Activated T-helper 17 cell treated with anti-CD3 and anti-CD28 coated beads, Interleukin-2, amount 50 U/mL, for 72 hours (primary cell): Measurements from ENCODE around the gene CLIC5. TPM values are rescaled to one million over a fixed set of nuclear protein-coding genes. Genes with fewer than 3 reads are reported as not detected.

Source experiments
- ATAC-seq: fragments of 150-1000 bp; cut with Tn5 transposase; replicated peaks from 2 replicates; pipeline ENCODE4 v1.10.0; 2021; ENCODE audit warnings: mild to moderate bottlenecking, moderate library complexity
- H3K27ac Mint-ChIP-seq: one replicate; pipeline ENCODE4 v1.8.0; 2022; ENCODE audit warnings: mixed read lengths
- H3K27me3 Mint-ChIP-seq: one replicate; pipeline ENCODE4 v1.8.0; 2022; ENCODE audit warnings: mixed read lengths
- H3K36me3 Mint-ChIP-seq: one replicate; pipeline ENCODE4 v1.8.0; 2022; ENCODE audit warnings: low read depth, mild to moderate bottlenecking, mixed read lengths
- H3K4me1 Mint-ChIP-seq: one replicate; pipeline ENCODE4 v1.8.0; 2022; ENCODE audit warnings: mixed read lengths
- H3K4me3 Mint-ChIP-seq: one replicate; pipeline ENCODE4 v1.8.0; 2022; ENCODE audit warnings: mild to moderate bottlenecking, mixed read lengths
- H3K9me3 Mint-ChIP-seq: one replicate; pipeline ENCODE4 v1.8.0; 2022; ENCODE audit warnings: mixed read lengths
- total RNA-seq, 2 donors: library from RNA; stranded (reverse); gene quantifications; one replicate each; pipeline ENCODE4 v1.2.3, GENCODE V29; 2022

Gene CLIC5
- total RNA-seq, 2 donors from 2014 or later: 10.6 to 10.7 TPM

DNA sequence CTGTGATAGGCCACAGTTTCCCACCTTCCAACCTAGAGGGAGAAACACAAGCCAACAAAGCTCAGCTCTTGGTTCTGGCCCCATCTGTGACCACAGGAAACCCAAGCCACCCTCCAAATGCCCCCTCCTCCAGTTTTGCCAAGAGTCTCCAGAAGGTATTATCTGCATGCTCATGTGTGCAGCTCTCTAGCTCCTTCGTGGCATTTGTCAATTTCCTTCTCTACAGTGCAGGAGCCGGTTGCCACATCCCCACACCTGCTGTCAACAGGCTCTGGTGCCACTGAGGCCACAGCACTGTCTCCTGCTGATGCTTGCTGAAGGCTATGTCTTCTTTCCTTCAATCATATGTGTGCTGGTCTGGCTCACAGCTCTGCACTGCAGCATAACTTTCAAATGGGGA is 177.2 kb downstream of the CLIC5 start:
- no peak for ATAC-seq
- no peaks in the 10 kb centered on the region for H3K27me3 Mint-ChIP-seq
- H3K27ac Mint-ChIP-seq: peak overlapping the region; percentile 72
- peaks cover 36% of the 10 kb centered on the region for H3K4me1 Mint-ChIP-seq
- peak overlapping the region; percentile 1 for H3K4me3 Mint-ChIP-seq
- H3K9me3 Mint-ChIP-seq: no peaks in the 10 kb centered on the region
- no peaks in the 10 kb centered on the region for H3K36me3 Mint-ChIP-seq

DNA sequence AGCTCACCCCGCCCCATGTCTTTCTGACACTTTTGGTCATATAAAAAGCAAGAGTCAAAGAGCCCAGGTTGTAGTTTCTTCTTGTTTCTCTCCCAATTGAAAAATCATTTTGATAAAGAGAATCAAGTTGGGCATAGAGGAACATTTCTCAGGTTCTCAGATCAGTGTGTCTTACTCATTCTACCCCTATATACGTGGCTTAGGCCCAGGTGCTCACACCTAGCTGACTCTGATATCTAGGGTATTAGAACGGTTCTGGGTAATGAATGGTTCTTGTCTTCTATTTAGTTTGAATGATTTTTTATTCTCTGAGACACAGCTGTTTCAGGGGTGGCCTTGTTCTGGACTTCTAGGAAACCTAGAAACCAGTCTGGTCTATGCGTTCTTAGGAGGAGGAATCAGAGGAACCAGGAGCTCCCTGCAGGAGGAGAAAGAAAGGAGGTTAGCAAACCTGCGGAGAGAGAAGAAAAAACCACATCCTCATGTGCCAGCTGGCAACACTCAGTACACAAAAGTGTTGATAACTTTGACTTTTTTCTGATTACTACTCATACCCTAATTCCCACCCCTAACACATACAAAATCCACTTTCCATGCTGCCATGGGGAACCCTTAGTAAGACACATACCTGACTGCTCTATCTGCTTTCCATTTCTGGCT is 178.0 kb downstream of the CLIC5 start:
- ATAC-seq: peak; percentile 55

DNA sequence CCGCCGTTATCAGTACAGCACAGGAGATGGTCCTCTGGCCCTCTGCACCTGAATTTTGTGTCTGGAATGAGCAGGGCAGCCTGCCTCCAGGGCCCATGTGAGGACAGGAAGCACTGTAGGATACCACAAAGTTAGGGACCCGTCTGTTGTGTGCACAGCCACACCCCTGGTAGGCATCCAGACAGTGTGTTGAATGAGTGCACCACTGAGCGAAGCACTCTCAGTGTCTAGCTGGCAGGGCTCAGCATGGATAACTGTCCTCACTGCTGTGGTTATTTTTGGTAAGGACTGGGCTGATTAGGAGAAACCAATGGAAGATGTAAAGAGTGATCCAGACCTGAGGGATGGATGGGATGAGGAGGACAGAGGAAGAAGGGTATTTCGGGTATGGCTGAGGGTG is 178.7 kb downstream of the CLIC5 start:
- Mint-ChIP-seq H3K36me3 (no peaks in the 10 kb centered on the region), H3K9me3 (no peaks in the 10 kb centered on the region), H3K27me3 (no peaks in the 10 kb centered on the region), H3K4me1 (peaks cover 41% of the 10 kb centered on the region), H3K27ac (peak overlapping the region; percentile 6), H3K4me3 (peak overlapping the region; percentile 1)
- ATAC-seq: peak; percentile 22

More for the DNA sequence above, 178.0 kb downstream of the CLIC5 start:
- Mint-ChIP-seq H3K36me3 (no peaks in the 10 kb centered on the region), H3K27ac (peak overlapping the region; percentile 72), H3K27me3 (no peaks in the 10 kb centered on the region), H3K4me1 (peaks cover 36% of the 10 kb centered on the region), H3K4me3 (peak overlapping the region; percentile 1), H3K9me3 (no peaks in the 10 kb centered on the region)

DNA sequence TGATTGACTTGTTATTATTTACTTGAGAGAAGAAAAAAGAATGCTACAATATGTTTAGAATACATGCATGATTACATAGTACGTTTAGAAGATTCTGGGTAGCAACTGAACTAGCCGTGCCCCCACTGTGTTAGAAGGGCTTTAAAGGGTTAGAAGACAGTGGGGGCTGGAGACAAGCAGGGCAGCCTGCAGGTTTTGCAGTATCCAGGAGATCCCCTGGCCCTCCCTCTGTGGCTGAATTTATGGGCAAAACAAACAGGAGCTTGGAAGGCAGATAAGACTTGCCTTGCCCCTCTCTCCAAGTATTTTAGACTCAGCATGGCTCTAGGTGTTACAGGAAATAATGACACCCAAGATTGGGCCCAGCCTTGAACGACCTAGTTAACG is 179.2 kb downstream of the CLIC5 start:
- Mint-ChIP-seq H3K36me3 (no peaks in the 10 kb centered on the region), H3K4me1 (peaks cover 46% of the 10 kb centered on the region), H3K27ac (peak overlapping the region; percentile 84), H3K9me3 (no peaks in the 10 kb centered on the region), H3K4me3 (peak overlapping the region; percentile 61), H3K27me3 (no peaks in the 10 kb centered on the region)
- no peak for ATAC-seq

DNA sequence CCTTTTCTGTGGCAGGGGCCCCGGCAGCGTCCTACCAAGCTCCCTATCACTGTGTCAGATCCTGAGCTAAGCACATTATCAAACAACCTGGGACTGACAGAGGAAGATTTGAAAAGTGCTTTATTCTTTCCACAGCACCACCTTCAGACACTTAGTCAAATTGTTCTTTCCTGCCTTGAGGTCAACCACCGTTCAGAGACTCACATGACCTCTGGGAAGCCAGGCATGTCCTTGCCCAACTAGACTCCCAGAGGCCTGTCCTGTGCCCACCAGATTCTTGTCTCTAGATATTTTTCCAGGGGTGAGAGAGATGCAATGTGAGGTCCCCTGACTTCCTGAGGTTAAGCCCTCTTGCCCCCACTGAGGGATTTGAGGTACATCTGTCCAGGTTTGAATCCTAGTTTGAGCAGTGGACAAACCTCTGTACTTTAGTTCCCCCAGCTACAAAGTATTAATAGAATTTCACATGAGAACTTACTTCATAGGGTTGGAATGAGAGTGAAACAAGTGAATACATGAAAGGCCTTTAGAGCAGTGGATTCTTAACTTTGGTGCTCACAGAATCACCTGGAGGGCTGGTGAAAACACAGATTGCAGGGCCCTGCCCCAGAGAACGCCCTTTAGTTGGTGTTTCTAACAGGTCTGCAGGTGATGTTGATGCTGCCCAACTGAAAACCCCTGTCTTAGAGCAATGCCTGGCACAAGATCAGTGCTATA is 179.8 kb downstream of the CLIC5 start:
- H3K36me3 Mint-ChIP-seq: no peaks in the 10 kb centered on the region
- H3K27ac Mint-ChIP-seq: peak overlapping the region; percentile 84
- H3K4me1 Mint-ChIP-seq: peaks cover 52% of the 10 kb centered on the region
- H3K4me3 Mint-ChIP-seq: peak overlapping the region; percentile 61
- H3K27me3 Mint-ChIP-seq: no peaks in the 10 kb centered on the region
- ATAC-seq: peak; percentile 47
- H3K9me3 Mint-ChIP-seq: no peaks in the 10 kb centered on the region

DNA sequence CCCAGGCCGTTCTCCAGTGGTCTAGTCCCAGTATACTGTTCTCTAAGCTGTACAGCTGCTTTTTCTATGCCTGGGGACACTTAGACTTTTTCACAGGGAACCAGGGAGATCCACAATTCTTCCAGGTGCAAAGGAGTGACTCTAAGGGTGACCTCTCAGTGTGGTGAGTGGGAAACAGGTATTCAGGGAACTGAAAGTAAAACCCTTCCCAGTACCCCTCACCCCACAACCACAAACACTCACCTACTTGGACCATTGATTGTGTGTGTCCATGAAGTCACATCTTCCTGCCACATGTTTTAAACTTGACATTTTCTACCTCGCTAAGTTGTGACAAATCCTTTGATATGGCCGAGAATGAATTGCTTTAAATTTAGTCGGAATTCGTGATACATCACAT is 183.6 kb downstream of the CLIC5 start:
- no peak for ATAC-seq
- Mint-ChIP-seq H3K36me3 (no peaks in the 10 kb centered on the region), H3K27me3 (peaks cover 4% of the 10 kb centered on the region), H3K4me3 (peak overlapping the region; percentile 69), H3K27ac (peak overlapping the region; percentile 95), H3K4me1 (peaks cover 55% of the 10 kb centered on the region), H3K9me3 (no peaks in the 10 kb centered on the region)

Other genes starting within 250 kb of the CLIC5 start
- 1 to 10 TPM; 7.4 to 9.1 TPM for gene ENPP4, start 114.1 kb upstream of the CLIC5 start, total RNA-seq
- gene ENPP5, start 155.1 kb upstream of the CLIC5 start, total RNA-seq: under 1 TPM in 1 of 2 donors, not detected in 1; 0.45 TPM